ENCODE data around the gene P2RY2.

Gene P2RY2

GRCh38 chr11:73205661-73206343 is 12.3 kb upstream of the P2RY2 start:
- DNase-seq (ENCODE audit: low read depth), result no peak

GRCh38 chr11:73206801-73207200 is 11.3 kb upstream of the P2RY2 start:
- no peak for DNase-seq (ENCODE audit: low read depth)

DNA sequence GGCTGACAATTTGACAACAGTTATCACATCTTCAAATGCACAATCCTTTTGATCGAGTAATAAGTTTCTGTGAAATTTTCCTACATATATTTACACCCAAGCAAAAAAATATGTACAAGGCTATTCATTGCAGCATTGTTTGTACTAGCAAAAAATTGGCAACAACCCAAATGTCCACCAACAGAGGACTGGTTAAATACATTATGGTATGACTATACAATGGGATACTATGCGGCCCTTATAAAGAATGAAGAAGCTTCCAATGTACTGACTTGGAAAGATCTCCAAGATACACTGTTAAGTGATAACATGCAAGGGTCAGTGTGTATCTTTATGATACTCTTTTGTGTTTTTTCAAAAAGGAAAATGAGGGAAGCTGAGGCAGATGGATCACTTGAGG is 8.2 kb upstream of the P2RY2 start:
- DNase-seq (ENCODE audit: low read depth), result no peak

DNA sequence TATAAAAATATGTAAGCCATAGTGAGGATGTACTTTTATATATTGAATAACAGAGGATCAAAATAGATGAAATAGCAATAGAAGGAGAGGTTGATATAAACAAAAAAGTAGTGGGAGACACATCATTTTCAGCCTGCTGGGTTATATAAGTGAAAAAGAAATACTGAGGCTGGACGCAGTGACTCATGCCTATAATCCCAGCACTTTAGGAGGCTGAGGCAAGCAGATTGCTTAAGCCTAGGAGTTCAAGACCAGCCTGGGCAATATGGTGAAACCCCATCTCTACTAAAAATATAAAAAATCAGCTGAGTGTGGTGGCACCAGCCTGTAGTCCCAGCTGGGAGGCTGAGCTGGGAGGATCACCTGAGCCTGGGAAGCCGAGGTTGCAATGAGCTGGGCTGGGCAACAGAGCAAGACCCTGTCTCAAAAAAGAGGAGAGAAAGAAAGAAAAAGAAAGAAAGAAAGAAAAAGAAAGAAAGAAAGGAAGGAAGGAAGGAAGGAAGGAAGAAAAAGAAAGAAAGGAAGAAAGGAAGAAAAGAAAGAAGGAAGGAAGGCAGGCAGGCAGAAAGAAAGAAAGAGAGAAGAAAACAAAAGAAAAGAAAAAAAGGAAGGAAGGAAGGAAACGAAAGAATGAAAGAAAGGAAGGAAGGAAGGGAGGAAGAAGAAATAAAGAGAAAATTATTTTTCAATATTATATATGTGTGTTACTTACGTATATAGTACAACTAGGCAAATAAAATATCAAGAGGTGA is 7.0 kb upstream of the P2RY2 start:
- no peak for DNase-seq (ENCODE audit: low read depth)

DNA sequence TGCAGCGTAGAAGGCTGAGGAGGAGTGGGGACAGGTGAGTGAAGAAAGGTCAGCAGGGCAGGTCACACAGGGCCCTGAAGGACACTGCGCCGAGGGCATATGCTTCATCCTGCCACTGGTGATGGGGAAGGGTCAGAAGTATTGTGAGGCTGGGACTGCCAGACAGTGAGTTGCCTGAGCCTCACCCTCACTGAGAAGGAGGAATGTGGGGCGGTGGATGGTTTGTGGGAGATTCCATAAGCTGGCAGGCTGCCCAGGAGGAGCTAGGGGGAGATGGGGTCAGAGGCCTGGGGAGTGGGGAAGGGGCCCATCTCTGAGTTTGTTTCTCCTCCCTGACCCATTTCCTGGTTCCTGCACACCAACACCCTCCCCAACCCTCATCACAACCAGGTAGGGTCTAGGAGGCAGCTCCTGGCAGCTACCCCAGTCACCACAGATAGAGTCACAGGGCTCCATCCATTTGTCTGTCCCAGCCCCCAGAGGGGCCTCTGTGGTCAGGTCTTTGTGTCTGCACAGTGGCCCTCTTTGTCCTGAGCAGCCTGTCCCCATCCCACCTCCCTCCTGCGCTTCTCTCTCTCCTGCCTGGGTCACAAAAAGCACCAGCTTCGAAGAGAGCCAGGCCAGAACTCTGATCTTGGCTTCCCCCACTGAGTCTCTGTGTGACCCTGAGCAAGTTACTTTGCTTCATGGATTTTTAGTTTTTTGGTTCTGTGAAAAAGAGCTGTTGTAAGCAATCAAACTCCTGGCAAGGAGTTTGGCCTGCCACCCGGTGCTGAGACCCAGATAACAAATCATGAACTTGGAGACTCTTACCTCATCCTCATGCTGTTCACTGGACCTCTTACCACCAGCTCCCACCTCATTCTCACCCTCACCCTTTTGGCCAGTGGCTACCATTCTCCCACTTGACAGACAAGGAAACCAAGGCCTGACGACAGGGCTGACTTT is 4.6 kb upstream of the P2RY2 start:
- no peak for DNase-seq (ENCODE audit: low read depth)

- no peak for DNase-seq (ENCODE audit: low read depth)
Measured at GRCh38 chr11:73215191-73216134, 2.6 kb upstream of the P2RY2 start.

DNA sequence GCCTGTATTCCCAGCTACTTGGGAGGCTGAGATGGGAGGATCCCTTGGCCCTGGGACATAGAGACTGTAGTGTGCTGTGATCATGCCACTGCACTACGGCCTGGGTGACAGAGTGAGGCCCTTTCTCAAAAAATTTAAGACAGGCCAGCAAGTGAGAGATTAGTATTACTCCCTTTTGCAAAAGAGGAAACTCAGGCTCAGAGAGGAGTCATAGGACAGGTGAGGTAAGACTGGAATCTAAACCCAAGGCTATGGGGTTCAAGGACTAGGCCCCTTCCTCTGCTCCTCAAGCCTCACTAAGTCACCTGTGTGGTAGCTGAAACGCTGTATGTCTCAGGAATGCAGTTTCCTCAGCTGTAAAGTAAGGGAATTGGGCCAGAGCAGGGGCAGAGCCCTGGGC is 1.6 kb upstream of the P2RY2 start:
- no peak for DNase-seq (ENCODE audit: low read depth)

- DNase-seq (ENCODE audit: low read depth), result no peak
Measured at GRCh38 chr11:73217131-73217809, 811 bp upstream of the P2RY2 start.

DNA sequence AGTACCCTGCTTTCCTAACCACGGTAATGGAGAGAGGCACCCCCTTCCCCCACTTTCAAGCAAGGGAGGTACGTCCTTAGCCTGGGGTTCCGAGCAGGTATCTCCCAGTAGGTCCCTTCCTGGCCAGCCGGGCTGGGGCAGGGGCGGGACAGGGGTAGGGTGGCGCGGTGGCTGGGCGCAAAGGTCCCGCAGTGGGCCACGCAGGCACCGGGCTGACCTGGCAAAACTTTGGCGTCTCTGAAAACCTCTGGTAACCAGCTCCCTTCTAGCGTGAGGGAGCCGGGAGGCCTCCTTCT is 323 bp upstream of the P2RY2 start:
- DNase-seq (ENCODE audit: low read depth), result no peak

DNA sequence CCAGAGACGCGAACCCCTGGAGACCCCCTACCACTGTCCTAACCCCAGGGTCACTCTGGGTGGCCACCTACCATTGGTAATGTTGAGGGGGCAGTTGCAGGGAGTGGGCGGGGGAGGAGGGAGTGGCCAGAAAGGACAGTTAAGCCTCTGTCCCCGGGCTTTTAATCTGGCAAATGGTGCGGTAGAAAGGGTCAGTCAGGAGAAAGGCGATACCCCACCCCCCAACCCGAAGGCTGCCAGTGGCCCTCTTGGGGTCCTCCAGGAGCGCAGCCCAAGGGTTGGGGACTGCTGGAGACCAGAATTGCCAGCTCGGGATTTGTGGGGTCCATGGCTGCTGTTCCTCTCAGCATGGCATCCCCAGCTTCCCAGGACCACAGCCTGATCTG is 742 bp downstream of the P2RY2 start:
- DNase-seq (ENCODE audit: low read depth), result no peak

GRCh38 chr11:73219396-73220285 is 1.6 kb downstream of the P2RY2 start:
- no peak for DNase-seq (ENCODE audit: low read depth)

DNA sequence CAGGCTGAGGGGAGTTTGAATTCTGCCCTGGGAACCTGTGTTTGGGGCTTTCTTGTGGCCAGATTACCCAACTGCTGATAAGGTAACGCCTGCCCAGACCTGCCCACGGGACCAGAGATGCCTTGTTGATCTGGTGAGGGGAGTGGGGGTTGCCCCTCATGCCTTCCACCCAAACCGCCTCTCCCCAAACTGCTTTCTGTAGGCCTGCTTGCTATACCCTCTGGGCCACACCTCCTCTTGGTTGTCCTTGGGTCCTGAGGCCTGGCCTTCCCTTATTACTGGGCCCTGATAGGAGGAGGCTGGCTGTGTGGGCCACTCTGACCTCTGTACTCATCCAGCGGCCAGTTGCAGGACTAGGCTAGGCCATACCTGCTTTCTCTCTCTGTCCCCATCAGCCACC is 3.4 kb downstream of the P2RY2 start:
- no peak for DNase-seq (ENCODE audit: low read depth)

DNA sequence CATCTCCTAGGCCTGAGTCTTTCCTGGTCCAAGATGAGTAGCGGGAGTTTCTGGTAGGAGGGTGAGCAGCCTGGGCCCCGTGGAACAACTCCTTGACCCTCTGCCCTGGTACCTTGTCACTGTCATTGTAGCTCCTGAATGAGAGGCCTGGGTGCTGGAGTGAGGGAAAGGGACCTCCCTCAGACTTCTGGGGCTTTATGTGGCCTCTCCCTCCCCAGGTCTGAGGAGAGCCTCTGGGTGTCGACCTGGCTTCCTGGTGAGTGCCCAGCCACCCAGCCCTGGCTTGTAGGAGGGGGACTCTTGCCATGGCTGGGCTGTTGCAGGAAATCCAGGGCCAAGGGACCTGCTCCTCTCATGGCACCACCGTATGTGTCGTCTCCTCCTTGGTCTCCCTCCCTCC is 3.9 kb downstream of the P2RY2 start:
- no peak for DNase-seq (ENCODE audit: low read depth)

DNA sequence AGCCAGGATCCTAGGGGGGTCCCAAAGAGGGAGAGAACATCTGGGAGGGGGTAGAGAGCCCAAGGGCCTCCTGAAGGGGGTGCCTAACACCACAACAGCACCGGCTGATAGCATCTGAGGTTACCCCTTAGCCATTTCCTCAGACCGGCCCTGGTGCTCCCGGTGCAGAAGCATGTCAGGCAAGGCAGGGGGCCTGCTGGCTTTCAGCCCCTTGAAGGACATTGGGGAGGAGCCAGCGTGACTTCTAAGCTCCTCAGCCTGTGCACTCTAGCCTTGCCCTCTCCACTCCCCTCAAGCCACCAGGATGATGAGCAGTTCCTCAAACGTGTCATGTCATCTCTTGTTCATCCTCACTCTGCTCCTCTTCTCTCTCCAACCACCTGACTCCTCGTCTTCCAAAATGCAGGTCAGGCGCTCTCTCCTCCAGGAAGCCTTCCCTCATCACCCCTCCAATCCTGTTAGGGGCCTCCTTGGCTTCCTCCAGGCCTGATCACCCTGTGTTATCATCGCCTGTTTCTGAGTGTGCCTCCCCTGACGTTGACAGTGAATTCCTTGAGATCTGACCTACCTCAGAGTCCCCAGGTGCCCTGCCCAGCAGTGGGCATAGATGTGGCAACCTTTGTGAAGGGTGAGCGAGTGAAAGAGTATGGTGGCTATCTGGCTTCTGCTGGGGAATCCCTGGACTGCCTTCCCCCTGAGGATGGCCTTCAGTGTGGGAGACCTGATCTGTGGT is 6.1 kb downstream of the P2RY2 start:
- no peak for DNase-seq (ENCODE audit: low read depth)

DNA sequence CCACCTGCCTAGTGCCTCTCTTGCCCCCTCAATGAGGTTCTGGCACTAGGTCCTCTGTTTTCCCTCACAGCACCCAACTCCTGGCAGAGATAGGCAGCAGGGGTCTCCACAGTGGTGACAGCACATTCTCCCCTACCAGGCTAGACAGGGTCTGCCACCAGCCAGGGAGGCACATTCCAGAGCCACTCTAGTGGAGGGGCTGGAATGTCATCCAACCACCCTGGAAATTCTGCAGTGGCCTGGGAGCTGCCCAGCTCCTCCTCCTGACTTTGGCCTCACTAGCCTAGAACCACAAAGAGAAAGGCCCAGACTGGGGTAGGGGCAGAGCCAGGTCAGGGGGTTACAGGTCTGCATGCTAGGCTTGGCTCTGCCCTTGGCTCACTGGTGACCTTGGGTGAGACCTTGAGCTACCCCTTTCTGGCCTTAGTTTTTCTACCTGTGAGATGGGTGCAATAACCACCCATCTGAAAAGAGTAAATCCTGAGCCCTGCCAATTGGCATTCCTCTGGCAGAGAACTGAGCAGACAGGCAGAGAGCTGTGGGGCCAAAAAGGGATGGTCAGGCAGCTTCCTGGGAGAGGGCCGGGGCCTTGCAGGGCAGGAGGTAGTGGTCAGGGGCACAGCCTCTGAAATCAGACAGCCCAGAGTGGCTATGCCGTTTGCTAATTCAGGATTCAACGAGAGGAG is 7.1 kb downstream of the P2RY2 start:
- DNase-seq (ENCODE audit: low read depth), result no peak

DNA sequence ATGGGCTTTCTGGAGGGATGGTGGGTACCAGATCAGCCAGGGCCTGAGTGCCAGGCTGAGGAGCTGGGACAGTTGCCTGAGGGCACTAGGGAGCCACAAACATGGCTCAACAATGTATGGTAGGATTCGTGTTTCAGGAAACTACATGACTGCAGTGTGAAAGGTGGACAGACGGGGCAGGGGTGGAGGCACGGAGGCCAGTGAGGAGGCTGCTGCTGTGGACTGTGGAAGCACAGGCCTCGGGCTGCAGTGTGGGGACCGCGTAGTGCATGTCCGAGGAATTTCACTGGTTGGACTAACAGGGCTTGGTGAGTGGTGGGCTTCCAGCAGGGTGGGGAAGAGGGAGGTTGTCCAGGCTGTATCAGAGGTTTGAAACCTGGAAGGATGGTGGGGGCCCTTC is 7.8 kb downstream of the P2RY2 start:
- DNase-seq (ENCODE audit: low read depth), result no peak

DNA sequence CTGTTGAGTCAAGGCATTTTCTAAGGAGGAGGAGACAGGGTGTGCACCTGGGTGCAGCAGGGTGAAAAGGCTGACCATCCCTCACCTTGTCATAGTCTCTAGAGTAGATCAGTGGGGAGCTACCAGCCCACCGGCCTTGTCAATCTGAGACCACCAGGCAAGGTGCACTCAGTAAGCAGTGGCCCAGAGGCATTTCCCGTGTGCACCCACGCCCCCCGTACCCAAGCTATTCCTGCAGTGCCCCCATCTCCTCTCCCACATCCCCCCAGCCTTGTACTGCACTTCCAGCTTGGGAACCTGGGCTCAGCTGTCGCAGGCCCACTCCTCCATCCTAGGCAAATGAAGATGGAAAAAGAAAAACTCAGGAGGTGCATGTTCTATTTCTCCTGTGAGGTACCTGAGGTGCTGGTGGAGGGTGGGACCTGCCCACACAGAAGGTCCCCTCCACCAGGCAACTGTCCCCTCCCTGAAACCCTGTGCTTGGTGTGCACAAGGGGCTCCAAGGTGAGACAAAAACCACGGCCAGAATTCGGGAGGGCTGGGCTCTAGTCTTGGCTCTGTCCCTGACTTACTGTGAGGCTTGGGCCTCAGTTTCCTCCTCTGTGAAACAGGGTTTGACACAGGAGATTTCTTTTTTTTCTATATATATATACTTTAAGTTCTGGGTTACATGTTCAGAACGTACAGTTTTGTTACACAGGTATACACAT is 8.4 kb downstream of the P2RY2 start:
- no peak for DNase-seq (ENCODE audit: low read depth)

- no peak for DNase-seq (ENCODE audit: low read depth)
Measured at GRCh38 chr11:73227571-73228211, 9.6 kb downstream of the P2RY2 start.
